Left ventricle myocardium inferior (tissue), 1 donor: Measurements from ENCODE around the gene PROSER2. TPM values are rescaled to one million over a fixed set of nuclear protein-coding genes. Genes with fewer than 3 reads are reported as not detected.
"Not testable (repeated sequence)": the region's sequence is repeated elsewhere in the genome, so short reads cannot be mapped to it uniquely, and the experiment has no call there.

Source experiments
- DNase-seq: peaks from one replicate; pipeline ENCODE4 v3.0.0-alpha.2; 2020
- H3K27ac ChIP-seq: fragments of 200-600 bp; replicated peaks from 2 replicates; pipeline ENCODE4 v1.8.0; 2021
- H3K27me3 ChIP-seq: fragments of 200-600 bp; 2 replicates; pipeline ENCODE4 v1.8.0; 2021; ENCODE audit warnings: low read depth
- H3K36me3 ChIP-seq: fragments of 200-600 bp; 2 replicates; pipeline ENCODE4 v1.8.0; 2021
- H3K4me1 ChIP-seq: fragments of 200-600 bp; 2 replicates; pipeline ENCODE4 v1.8.0; 2021
- H3K4me3 ChIP-seq: fragments of 200-600 bp; 2 replicates; pipeline ENCODE4 v1.8.0; 2021; ENCODE audit warnings: mild to moderate bottlenecking, moderate library complexity
- H3K9me3 ChIP-seq: fragments of 200-600 bp; replicated peaks from 2 replicates; pipeline ENCODE4 v1.8.0; 2021
- intact Hi-C: fragments of 100-400 bp; cut with micrococcal nuclease; formaldehyde crosslinking; loops from one replicate; pipeline ENCODE4 v1.11.0; 2022
- total RNA-seq: library from RNA; stranded (reverse); fragmentation: NEBNext Ultra II Directional; extraction: Animal tissue kit (Norgen Biotek cat#: 25700); gene quantifications from one replicate; pipeline ENCODE4 v1.2.1, GENCODE V29; 2021
- TF ChIP-seq, protein P1 (sequence below): fragments of 200-600 bp; IDR thresholded peaks from 2 replicates; pipeline ENCODE4 v1.8.0; 2021; ENCODE audit warnings: antibody characterized with exemption, mild to moderate bottlenecking, borderline replicate concordance
- donor health status: DM: no; HTN: yes; CAD: no; lungs with severe emphysema.

Gene PROSER2
- total RNA-seq, 1 donor from 2014 or later = 0.52 TPM

DNA sequence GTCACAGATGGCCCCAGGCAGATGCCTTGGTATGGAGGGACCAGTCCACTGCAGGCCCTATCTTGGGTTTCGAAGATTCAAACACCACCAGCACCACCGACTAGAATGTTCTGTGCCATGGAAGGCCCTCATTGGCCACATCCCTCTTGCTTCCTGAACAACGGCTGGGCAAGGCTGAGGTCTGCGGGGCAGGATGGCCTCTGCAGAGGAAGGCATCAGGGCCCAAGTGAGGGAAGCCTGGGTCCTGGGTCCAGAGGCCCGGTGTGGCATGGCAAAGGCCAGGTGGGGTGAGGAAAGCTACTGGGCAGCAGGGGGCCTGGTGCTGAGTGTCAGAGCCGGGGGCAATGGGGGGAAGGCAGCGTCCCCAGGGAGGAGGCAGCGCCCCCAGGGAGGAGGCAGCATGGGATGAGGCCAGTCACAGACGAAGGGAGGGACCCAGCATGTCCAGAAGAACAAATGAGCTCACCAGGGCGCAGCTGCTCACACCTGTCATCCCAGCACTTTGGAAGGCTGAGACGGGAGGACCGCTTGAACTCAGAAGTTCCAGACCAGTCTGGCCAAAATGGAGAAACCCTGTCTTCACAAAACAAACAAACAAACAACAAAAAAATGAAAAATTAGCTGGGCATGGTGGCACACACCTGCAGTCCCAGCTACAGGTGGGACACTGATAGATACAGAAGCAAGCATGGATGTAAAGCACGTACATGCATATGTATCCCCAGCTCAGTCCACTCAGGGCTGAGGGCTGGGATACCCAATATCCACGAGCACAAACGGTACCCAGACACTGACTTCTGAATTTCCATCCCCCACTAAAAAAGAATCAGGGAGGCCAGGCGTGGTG, 64.4 kb downstream of the PROSER2 start:
- H3K4me3 ChIP-seq = no peak overlapping the region
- DNase-seq = no peak
- H3K27ac ChIP-seq = no peak overlapping the region
- TF ChIP-seq, protein P1, sequence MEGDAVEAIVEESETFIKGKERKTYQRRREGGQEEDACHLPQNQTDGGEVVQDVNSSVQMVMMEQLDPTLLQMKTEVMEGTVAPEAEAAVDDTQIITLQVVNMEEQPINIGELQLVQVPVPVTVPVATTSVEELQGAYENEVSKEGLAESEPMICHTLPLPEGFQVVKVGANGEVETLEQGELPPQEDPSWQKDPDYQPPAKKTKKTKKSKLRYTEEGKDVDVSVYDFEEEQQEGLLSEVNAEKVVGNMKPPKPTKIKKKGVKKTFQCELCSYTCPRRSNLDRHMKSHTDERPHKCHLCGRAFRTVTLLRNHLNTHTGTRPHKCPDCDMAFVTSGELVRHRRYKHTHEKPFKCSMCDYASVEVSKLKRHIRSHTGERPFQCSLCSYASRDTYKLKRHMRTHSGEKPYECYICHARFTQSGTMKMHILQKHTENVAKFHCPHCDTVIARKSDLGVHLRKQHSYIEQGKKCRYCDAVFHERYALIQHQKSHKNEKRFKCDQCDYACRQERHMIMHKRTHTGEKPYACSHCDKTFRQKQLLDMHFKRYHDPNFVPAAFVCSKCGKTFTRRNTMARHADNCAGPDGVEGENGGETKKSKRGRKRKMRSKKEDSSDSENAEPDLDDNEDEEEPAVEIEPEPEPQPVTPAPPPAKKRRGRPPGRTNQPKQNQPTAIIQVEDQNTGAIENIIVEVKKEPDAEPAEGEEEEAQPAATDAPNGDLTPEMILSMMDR = no peak
- peaks cover 5% of the 10 kb centered on the region for H3K4me1 ChIP-seq
- H3K27me3 ChIP-seq = no peaks in the 10 kb centered on the region
- intact Hi-C loops = no loop called here
- H3K36me3 ChIP-seq = no peaks in the 10 kb centered on the region
- H3K9me3 ChIP-seq = no peaks in the 10 kb centered on the region

DNA sequence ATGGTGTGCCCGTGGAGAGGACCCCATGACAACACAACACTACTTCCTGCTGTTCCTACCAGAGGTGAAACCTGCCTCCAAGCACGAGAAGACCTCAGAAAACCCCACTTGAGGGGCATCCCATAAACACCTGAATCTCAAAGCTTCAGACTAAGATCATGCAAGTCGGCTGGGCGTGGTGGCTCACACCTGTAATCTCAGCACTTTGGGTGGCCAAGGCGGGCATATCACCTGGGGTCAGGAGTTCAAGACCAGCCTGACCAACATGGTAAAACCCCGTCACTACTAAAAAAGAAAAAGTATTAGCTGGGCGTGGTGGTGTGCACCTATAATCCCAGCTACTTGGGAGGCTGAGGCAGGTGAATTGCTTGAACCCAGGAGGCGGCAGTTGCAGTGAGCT, 66.1 kb downstream of the PROSER2 start:
- H3K27me3 ChIP-seq, DNase-seq, H3K27ac ChIP-seq, intact Hi-C loops, H3K4me3 ChIP-seq, H3K9me3 ChIP-seq, H3K4me1 ChIP-seq, H3K36me3 ChIP-seq: not testable (repeated sequence)

DNA sequence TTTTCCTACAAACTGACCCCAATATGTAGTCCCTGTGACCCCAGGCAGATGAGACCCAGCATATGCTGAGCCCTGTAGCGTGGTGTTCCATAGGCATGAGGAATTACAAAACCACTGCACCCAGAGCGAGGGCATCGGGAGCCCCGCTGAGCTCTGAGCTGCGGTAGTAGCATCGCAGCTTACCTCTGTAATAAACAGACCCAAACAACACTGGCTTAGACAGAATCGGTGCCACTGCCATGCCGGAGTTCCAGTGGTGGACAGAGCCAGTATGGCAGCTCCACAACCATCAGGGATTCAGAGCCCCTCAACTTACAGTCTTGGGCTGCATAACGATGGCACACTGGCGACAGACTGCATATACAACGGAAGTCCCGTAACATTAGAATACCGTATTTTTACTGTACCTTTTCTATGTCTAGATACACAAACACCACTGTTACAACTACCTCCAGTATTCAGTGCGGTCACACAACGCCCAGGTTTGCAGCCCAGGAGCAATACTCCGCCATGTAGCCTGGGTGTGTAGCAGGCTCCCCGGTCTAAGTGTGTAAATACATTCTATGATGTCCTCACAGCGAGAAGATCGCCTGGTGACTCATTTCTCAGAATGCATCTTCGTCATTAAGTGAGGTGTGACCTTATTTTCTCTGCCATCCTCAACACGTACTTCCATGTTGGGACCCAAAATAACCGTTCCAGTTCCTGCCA, 68.8 kb downstream of the PROSER2 start:
- TF ChIP-seq, protein P1 = no peak
- H3K4me3 ChIP-seq = no peak overlapping the region
- H3K27me3 ChIP-seq = no peaks in the 10 kb centered on the region

DNA sequence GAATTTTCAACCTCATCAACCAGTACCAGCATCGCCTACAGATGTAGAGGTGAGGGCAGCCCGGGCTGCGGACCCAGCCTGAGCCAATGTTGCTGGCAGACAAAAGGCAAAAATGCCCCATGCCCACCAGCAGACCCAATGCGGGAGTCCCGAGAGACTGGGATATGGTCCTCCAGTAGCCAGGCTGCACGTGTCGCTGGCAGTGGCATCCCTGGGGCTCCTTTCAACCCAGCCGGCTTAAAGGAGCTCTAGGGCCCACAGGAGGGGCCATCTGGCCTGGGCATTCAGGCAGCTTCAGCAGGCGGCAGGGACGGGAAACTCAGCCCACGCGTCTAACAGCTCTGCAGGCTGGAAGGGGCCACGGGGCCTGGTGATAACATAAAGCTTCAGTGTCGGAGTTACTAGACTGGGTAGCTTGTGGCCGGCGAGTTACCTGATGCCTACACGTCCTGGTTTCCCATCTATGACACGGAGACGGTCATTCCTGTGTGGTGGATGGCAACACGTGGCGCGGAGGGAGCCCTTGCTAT, 70.7 kb downstream of the PROSER2 start:
- Histone ChIP-seq H3K36me3 (no peaks in the 10 kb centered on the region), H3K27me3 (no peaks in the 10 kb centered on the region), H3K27ac (no peak overlapping the region), H3K4me3 (no peak overlapping the region), H3K9me3 (no peaks in the 10 kb centered on the region), H3K4me1 (no peaks in the 10 kb centered on the region)
- intact Hi-C loops = no loop called here
- TF ChIP-seq, protein P1 = no peak
- DNase-seq = no peak

More for the DNA sequence above, 68.8 kb downstream of the PROSER2 start:
- Histone ChIP-seq H3K36me3 (no peaks in the 10 kb centered on the region), H3K27ac (no peak overlapping the region), H3K9me3 (no peaks in the 10 kb centered on the region), H3K4me1 (no peaks in the 10 kb centered on the region)
- intact Hi-C loops = no loop called here
- no peak for DNase-seq

DNA sequence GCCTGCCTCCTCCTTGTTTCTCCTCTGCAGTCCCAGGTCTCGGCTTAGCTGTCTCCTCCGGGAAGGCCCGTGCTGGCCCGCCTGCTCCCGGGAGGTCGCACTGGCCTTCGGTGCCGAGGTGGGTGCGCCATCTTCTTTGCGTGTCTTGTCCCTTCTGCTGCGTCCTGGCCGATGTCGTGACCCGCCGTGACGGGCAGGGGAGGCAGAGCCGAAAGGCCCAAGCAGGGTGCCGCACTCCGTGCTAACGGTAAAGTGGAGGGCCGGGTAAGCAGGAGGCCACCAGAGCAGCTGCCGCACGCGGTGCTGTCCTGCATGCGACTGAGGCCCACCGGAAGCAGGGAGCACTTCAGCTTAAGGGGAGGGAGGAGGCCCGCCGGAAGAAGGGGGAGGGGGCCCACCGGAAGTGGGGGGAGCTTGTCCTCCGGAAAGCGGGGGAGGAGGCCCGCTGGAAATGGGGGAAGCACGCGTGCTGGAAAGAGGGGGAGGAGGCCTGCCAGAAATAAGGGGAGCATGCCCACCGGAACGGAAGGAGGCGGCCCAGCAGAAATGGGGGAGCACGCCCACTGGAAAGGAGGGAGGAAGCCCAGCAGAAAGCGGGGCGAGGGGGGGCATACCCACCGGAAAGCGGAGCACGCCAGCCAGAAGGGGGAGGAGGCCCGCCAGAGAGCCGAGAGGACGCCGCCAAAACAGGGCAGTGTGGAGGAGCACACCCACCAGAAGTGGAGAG, 71.4 kb downstream of the PROSER2 start:
- TF ChIP-seq, protein P1 = no peak
- no peaks in the 10 kb centered on the region for H3K36me3 ChIP-seq
- H3K27me3 ChIP-seq = no peaks in the 10 kb centered on the region
- no peak overlapping the region for H3K4me3 ChIP-seq
- no peaks in the 10 kb centered on the region for H3K4me1 ChIP-seq
- no peak for DNase-seq
- H3K27ac ChIP-seq = no peak overlapping the region
- intact Hi-C loops = no loop called here
- H3K9me3 ChIP-seq = no peaks in the 10 kb centered on the region
